Inflammatory macrophage (primary cell): Measurements from ENCODE around the gene CSF1R.

Source experiments
- DNase-seq, 2 donors: peaks; one replicate each; pipeline ENCODE4 v3.0.0-alpha.2; 2020 to 2022

Gene CSF1R

DNA sequence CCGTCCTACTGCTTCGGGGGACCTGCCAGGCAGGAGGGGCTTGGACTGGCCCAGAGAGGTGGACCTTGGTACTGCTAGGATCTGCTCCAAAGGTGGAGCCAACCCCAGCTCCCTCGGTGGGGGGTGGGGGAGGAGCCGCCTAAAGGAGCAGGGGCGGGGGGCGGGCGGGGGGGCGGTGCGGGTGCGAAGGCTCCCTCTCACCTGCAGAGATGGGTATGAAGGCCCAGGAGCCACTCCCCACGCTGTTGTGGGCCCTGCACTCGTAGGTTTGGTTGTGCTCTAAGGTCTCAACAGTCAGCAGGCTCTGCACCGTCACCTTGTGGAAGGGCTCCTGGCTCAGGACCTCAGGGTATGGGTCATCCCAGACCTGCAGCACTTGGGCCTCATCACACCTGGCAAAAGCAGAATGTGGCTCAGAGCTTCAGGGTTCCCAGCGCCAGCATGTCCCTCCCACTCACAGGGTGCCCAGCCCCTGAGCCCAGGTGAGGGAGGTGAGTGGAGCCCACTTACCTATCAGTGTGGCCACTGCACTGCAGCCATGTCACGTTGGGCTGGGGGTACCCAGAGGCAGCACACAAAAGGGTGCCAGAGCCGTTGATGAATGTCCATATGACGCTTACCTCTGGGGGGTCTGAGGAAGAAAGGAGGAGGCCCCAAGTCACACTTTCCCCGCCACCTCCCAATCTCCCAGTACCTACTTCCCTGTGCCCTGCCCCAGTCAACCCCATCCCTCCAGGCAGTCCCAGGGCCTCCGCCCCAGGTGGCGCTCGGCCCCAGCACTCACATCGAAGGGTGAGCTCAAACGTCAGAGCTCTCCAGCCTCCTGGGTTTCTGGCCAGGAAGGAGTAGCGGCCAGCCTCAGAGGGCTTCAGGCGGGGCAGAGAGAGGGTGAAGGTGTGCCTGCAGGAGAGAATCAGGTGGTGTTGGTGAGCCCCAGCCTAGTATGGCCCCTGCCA is 16.4 kb downstream of the CSF1R start:
- no peak for DNase-seq

- DNase-seq: no peak
These were observed 17.3 kb downstream of the CSF1R start for GRCh38 chr5:150068961-150069645.

- no peak for DNase-seq
These were observed 17.9 kb downstream of the CSF1R start for GRCh38 chr5:150068472-150068871.

- DNase-seq: no peak
These were observed 18.3 kb downstream of the CSF1R start for GRCh38 chr5:150068071-150068470.

DNA sequence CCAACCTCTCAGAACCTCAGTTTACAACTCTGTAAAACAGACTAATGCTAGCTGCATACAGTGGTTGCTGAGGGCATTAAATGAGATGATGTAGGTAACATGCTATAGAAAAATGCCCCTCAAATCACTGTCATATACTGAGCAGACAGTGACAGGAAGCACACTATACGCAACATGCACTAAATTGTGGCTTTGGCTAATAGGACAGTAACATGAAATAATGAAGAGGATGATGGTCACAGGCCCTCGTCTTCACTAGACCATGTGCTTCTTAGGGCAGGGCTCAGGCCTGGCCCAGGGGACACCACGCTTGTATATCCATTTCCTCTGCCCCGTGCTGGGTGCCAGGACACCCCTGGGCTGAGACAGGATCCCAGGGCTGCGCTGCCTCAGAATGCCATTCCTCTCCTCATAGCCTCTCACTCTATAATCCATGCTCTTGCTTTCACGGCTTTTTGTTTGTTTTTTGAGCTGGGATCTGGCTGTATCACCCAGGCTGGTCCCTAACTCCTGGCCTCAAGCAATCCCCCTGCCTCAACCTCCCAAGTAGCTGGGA is 18.9 kb downstream of the CSF1R start:
- peak; percentile 40 to 43 for DNase-seq

DNA sequence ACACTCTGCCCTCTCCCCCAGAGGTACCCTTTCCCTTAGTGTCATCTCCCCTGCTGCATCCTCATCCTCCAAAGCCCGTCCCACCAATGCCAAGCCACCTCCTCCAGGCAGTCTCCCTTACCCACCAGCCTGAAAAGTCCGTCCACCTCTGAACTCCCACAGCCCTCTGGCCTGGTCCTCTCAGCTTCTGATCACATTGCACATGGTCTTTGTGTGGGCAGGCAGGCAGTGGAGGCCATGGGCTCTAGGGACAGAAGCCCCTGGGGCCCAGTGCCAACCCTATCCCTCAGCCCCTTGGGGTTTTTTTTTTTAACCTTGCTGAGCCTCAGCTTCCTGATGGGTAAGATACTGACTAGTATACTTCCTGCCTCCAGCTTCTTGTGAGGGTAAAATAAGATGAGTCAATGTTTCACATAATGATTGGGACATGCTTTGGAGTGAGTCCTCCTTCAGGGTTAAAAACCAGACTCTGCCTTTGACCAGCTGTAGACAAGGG is 19.4 kb downstream of the CSF1R start:
- peak; percentile 67 to 72 for DNase-seq

DNA sequence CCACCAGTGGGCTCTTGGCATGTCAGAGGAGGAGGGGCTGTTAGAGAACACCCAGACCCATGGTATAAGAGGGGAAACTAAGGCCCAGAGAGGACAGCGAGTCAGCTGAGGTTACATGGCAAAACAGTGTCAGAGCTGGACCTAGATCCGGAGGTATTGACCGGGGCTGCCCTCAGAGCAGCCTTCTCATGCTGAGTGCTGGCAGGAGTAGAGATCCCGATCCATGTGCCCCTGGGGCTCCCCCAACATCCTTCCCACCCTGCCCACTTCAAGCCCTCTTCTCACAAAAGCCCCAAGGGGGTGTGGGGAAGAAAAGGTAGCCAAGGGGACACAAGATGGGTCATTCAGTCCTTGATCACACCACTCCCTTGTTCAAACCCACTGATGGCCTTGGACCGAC is 19.9 kb downstream of the CSF1R start:
- no peak for DNase-seq

GRCh38 chr5:150065886-150066285 is 20.5 kb downstream of the CSF1R start:
- DNase-seq: peak; percentile 92 to 97

DNA sequence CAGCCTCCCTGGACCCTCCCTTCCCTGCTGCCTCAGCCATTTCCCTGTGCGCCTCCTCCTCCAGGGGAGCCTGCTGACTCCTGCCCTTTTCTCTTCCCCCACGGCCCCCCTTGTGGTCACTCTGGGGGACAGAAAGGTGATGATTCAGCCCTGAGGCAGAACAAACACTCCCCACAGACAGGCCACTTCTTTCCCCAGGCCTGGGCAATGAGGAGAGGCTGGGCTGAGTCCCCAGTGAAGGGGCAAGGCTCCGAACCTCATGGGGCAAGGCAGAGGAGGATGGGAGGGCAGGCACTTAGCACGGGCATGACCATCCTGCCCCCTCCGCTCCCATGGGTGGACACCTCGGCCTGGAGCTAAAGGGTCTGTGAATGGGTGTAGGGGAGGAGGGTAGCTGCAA is 21.0 kb downstream of the CSF1R start:
- DNase-seq: peak; percentile 70 to 79

DNA sequence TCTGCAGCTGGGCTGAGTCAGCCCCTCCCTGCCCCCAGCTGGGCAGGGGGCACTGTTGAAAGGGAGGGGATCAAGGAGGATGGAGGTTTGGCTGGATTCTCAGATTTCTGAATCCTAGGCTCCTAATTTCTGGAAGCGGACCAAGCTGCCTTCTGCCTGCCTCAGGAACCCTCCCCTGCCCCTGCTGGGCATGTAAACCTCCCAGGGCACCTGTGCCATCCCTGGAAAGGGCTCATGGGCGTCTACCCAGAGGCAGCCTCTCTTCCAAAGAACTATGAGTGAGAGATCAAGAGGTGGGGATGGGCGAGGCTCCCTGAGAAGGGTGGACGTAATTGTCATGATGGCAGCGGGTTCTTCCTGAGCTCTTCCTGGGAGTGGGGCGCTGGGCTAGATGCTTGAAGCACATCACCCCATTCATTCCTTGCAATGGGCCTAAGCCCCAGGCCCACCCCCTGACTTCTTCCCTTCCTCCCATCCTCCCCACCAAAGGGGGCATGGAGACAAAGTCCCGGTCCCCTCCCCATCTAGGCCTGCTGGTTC is 21.6 kb downstream of the CSF1R start:
- no peak for DNase-seq

DNA sequence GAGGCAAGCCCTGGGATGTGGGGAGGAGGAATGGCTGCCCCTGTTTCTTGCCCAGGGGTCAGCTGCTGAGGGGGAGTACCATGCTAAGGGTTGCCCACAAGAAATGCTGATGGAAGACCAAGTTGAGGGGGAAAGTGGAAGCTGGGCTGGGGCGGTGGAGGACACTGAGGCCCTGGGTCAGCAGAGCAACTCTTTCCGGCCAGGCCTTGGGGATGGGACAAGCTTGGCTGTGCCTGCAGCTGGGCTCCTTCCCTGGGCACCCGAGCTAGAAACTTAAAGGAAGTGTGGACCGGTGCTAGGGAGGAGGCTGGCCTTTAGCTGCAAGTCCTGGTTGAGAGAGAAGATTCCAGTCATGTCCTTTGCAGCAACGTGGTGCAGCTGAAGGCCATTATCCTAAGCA is 22.7 kb downstream of the CSF1R start:
- DNase-seq: no peak

GRCh38 chr5:150062216-150062922 is 24.0 kb downstream of the CSF1R start:
- peak; percentile 64 to 66 for DNase-seq

GRCh38 chr5:150061538-150061995 is 24.8 kb downstream of the CSF1R start:
- peak in 1 of 2 donors; percentile 37 for DNase-seq

DNA sequence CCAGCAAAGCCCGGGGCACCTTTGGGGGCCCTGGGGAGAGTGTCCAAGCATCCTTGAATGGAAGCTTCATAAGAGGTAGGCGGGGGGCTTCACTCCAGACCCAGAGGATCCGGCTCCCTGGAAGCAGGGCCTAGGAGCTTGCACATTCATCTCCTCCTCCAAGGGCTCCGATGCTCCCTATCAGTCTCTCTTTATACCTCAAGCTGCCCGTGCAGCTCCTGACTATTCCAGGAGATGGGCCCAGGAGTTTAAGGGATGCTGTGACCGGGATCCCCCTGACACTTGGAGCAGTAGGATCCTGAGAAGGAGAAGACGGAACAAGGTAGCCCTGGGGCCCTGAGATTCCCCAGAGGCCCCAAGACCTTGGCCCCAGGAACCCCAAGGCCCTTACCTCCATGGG is 25.9 kb downstream of the CSF1R start:
- DNase-seq: no peak

DNA sequence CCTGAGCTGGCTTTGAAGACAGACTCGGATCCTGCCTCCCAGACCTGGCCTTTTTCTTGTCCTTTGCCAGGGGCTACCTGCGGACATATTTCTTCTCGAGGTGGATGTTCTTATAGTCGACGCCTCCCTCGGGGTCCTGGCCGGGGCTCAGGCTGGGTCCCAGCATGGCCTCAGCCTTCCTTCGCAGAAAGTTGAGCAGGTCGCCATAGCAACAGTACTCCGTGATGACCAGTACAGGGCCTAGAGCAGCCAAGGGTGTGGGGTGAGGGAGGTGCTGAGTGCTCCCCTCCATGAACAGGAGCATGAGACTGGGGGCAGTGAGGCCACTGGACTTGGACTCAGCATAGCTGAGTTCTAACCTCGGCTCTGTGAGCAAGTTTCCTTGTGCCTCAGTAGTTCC is 26.7 kb downstream of the CSF1R start:
- no peak for DNase-seq

- peak; percentile 89 to 91 for DNase-seq
These were observed 27.8 kb downstream of the CSF1R start for GRCh38 chr5:150058480-150059126.

DNA sequence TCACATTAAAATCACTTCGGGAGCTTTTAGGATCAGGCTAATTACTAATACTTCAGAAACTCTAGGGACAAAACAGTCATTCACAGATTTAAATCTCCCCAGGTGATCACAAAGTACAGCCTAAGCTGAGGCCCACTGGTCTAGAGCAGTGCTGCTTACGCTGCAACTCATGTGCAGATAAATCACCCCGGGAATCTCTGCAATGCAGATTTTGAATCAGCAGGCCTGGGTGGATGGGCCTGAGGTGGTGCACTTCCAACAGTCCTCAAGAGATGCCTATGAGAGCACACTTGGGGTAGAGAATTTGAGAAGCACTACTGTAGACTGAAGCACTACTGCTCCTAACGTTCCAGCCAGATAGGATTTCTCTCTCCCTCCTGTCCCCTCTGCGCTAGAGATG is 28.4 kb downstream of the CSF1R start:
- DNase-seq: no peak

GRCh38 chr5:150057511-150057910 is 28.8 kb downstream of the CSF1R start:
- DNase-seq: no peak

DNA sequence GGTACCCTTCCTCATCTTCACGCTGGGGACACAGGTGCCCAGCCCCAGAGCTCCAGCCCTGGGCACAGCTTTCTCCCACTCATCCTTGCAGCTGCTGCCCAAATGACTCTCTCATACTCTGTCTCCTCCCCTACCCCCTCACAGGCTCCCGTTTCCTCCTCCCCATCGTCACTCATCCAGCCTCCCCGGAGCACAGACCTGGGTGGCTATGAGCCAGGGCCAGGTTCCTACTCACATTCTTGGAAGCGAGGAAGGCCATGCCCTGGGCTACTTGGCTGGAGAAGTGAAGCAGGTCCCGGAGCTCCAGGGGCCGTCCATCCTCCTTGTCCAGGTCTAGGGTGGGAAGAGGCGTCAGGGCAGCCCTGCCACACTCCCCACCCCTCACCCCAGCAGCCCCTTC is 29.3 kb downstream of the CSF1R start:
- no peak for DNase-seq

DNA sequence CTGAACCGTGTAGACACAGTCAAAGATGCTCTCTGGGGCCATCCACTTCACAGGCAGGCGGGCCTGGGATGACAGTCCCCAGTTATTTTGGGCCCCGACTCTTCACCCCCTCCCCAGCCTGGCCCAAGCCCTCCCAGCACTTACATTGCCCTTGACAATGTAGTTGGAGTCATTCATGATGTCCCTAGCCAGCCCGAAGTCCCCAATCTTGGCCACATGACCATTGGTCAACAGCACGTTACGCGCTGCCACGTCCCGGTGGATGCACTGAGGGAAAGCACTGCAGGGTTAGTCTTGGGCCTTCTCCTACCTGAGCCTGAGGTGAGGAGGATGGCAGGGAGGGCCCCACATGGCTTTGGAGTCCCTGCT is 30.3 kb downstream of the CSF1R start:
- DNase-seq: no peak

GRCh38 chr5:150055326-150056074 is 30.9 kb downstream of the CSF1R start:
- DNase-seq: no peak
